Chondrocyte (in vitro differentiated cells): ENCODE results near the gene ABL1. TPM values are rescaled to one million over a fixed set of nuclear protein-coding genes. Genes with fewer than 3 reads are reported as not detected.

Source experiments
- DNase-seq: peaks from one replicate; pipeline ENCODE4 v3.0.0; 2021; ENCODE audit warnings: mixed read lengths, low spot score
- H3K27ac Mint-ChIP-seq: one replicate; pipeline ENCODE4 v1.8.0; 2021; ENCODE audit warnings: mild to moderate bottlenecking, moderate library complexity, mixed read lengths; ENCODE audit not compliant: unreplicated experiment
- H3K27me3 Mint-ChIP-seq: 2 replicates; pipeline ENCODE4 v1.8.0; 2021; ENCODE audit warnings: low read depth, mixed read lengths
- H3K36me3 Mint-ChIP-seq: 2 replicates; pipeline ENCODE4 v1.8.0; 2021; ENCODE audit warnings: low read depth, mixed read lengths
- H3K4me1 Mint-ChIP-seq: 2 replicates; pipeline ENCODE4 v1.8.0; 2021; ENCODE audit warnings: low read depth, mild to moderate bottlenecking, mixed read lengths
- H3K4me3 Mint-ChIP-seq: one replicate; pipeline ENCODE4 v1.8.0; 2021; ENCODE audit warnings: mild to moderate bottlenecking, moderate library complexity, mixed read lengths; ENCODE audit not compliant: unreplicated experiment
- H3K9me3 Mint-ChIP-seq: 2 replicates; pipeline ENCODE4 v1.8.0; 2021; ENCODE audit warnings: low read depth, mixed read lengths
- CTCF ChIP-seq: fragments of 200-600 bp; sonication (generic); IDR thresholded peaks from 2 replicates; pipeline ENCODE4 v1.5.0; 2021; ENCODE audit warnings: antibody characterized with exemption, mild to moderate bottlenecking, moderate library complexity
- total RNA-seq: library from RNA; stranded (reverse); gene quantifications from 3 replicates; pipeline ENCODE4 v1.2.1, GENCODE V29; 2021

The ABL1 gene
- total RNA-seq, 1 donor from 2014 or later = 93.7 TPM

DNA sequence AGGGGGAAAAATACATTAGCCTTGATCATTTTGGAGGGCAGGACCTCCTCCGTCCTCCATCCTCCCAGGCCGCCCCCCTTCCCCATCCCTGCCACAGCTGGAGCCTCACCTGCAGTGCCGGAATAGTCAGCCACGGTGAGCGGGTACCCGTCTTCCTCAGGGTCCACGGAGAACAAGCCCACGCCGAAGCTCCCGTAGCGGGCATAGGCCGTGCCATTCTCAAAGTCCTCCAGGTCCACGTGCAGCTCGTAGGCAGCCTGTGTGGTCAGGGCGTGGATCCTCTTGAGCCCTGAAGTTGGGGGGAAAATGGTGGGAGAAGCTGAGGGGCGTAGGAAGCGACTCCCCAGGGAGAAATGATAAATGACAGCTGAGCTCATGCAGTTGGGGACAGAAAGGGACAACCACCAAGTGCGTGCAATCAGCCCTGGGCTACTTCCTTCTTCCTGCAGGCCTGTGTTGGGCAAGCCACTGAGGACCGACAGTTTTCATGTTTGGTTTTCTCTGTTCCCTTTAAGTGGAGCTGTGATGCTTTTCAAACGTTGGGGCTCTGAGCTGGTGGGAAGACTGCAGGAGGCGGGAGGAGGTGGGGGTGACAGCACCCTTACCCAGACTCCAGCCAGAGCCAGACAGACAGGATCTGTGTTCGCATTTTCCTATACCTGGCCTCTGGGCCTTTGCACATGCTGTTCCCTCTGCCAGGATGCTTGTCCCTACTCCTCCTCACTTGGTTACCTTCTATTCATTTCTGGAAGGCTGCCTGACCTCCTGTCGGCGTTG is 70.3 kb downstream of the ABL1 start:
- Mint-ChIP-seq H3K4me1 (no peaks in the 10 kb centered on the region), H3K36me3 (no peaks in the 10 kb centered on the region), H3K4me3 (no peak overlapping the region), H3K27ac (no peak overlapping the region), H3K27me3 (no peaks in the 10 kb centered on the region), H3K9me3 (no peaks in the 10 kb centered on the region)
- TF ChIP-seq CTCF = no peak
- no peak for DNase-seq

DNA sequence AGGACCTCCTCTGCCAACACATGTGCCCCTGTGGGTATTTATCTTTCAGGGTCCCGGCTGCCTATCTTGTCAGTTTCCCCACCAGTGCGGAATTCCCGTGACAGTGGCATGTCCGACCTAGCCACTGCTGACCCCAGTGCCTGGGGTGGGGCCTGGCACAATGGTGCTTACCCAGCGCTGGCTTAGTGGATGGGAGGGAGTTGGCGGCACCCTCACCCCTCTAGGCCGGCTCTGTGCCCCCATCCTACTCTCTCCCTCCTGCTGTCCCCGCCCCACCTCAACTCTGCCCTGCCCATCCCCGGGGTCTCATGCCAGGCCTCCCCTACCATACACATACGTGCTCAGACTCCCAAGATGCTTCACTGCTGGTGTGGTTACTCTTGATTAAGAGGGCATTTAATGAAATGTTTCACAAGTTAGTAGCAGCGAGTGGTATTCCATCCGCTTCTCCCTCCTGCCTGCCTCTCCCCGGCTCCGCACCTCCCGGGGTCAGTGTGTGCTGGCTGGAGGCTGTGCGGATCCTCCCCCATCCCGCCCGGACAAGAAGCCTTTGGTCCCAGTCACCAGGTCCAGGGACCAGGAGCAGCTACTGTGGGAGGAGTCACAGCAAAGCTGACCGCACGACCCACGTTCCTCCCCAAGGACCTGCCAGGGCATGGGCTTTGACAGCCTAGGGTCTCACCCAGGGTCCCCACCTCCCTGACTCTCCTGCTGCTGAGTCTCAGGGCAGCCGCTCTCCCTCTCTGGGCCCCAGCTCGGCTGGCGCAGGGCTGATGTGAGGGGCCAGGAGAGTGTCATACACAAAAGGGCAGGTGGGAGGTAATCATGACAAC is 71.1 kb downstream of the ABL1 start:
- H3K4me3 Mint-ChIP-seq = no peak overlapping the region

GRCh38 chr9:130906735-130907416 is 71.8 kb downstream of the ABL1 start:
- Mint-ChIP-seq H3K4me1 (no peaks in the 10 kb centered on the region), H3K27me3 (no peaks in the 10 kb centered on the region), H3K4me3 (no peak overlapping the region), H3K27ac (no peak overlapping the region), H3K36me3 (no peaks in the 10 kb centered on the region), H3K9me3 (no peaks in the 10 kb centered on the region)
- no peak for TF ChIP-seq CTCF
- no peak for DNase-seq

More for the DNA sequence above, 71.1 kb downstream of the ABL1 start:
- no peak for DNase-seq
- Mint-ChIP-seq H3K27ac (no peak overlapping the region), H3K36me3 (no peaks in the 10 kb centered on the region), H3K9me3 (no peaks in the 10 kb centered on the region), H3K27me3 (no peaks in the 10 kb centered on the region), H3K4me1 (no peaks in the 10 kb centered on the region)
- no peak for TF ChIP-seq CTCF

GRCh38 chr9:130908146-130908877 is 73.3 kb downstream of the ABL1 start:
- Mint-ChIP-seq H3K27me3 (no peaks in the 10 kb centered on the region), H3K36me3 (no peaks in the 10 kb centered on the region), H3K4me1 (peaks cover 4% of the 10 kb centered on the region), H3K9me3 (no peaks in the 10 kb centered on the region), H3K27ac (no peak overlapping the region), H3K4me3 (no peak overlapping the region)
- no peak for DNase-seq
- no peak for TF ChIP-seq CTCF
